ENCODE results near the gene WDR45B. TPM values are rescaled to one million over a fixed set of nuclear protein-coding genes. Genes with fewer than 3 reads are reported as not detected.

The WDR45B gene
- total and polyA plus RNA-seq, 2 donors (not counting 3 experiments of a cell fraction or from before 2014, with no cell fraction given) = 62.0 to 76.7 TPM

GRCh38 chr17:82633343-82633742 is 14.9 kb downstream of the WDR45B start:
- peaks cover 53% of the 10 kb centered on the region for H3K79me2 ChIP-seq (ENCODE audit: control insufficient read depth, insufficient read depth, low read length)
- intact Hi-C loops (cut with micrococcal nuclease) (no loop called here), dilution Hi-C loops (cut with MboI; ENCODE audit: extremely low pct_ligation_motif_present, low sequenced_read_pairs) (no loop called here)
- CTCF ChIA-PET = interaction anchor here (0.7 kb wide), 1 partner anchor 232 kb away, joined by 3 read pairs; no protein-coding TSS in a partner anchor
- POLR2A ChIA-PET = no interaction called here
- TF ChIP-seq, protein P1, sequence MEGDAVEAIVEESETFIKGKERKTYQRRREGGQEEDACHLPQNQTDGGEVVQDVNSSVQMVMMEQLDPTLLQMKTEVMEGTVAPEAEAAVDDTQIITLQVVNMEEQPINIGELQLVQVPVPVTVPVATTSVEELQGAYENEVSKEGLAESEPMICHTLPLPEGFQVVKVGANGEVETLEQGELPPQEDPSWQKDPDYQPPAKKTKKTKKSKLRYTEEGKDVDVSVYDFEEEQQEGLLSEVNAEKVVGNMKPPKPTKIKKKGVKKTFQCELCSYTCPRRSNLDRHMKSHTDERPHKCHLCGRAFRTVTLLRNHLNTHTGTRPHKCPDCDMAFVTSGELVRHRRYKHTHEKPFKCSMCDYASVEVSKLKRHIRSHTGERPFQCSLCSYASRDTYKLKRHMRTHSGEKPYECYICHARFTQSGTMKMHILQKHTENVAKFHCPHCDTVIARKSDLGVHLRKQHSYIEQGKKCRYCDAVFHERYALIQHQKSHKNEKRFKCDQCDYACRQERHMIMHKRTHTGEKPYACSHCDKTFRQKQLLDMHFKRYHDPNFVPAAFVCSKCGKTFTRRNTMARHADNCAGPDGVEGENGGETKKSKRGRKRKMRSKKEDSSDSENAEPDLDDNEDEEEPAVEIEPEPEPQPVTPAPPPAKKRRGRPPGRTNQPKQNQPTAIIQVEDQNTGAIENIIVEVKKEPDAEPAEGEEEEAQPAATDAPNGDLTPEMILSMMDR (IDR thresholded peaks at IDR 0.05; ENCODE audit: extremely low read depth in 1 of 2, insufficient read depth in 1 of 2, low read depth in 1 of 2, low read length in 2 of 2) = no peak
- TF ChIP-seq GATA2 (IDR thresholded peaks at IDR 0.05; ENCODE audit: insufficient read depth, insufficient read length, low read depth, low read length) (no peak), POLR2AphosphoS5 (IDR thresholded peaks at IDR 0.05; ENCODE audit: insufficient read depth, low read depth, low read length) (no peak), MAX (IDR thresholded peaks at IDR 0.05; ENCODE audit: insufficient read depth, insufficient read length) (no peak), FOS (IDR thresholded peaks at IDR 0.05; ENCODE audit: borderline replicate concordance, insufficient read depth, low read length) (no peak), POLR2A (IDR thresholded peaks at IDR 0.05; ENCODE audit: low read depth, low read length) (no peak), EZH2 (IDR thresholded peaks at IDR 0.05; ENCODE audit: borderline replicate concordance, low read depth, low read length, severe bottlenecking) (no peak), MYC (IDR thresholded peaks at IDR 0.05; ENCODE audit: low read depth, low read length) (no peak), JUN (IDR thresholded peaks at IDR 0.05; ENCODE audit: borderline replicate concordance, insufficient read depth, insufficient read length, low read depth) (no peak)
- BruUV-seq (replicated peaks) = no TSS peak
- H3K9me3 ChIP-seq (replicated peaks; ENCODE audit: control insufficient read depth, insufficient read depth, low read length) = no peaks in the 10 kb centered on the region
- FAIRE-seq (no peak), DNase-seq (ENCODE audit: low read depth, low spot score) (no peak)
- H3K36me3 ChIP-seq (ENCODE audit: control insufficient read depth in 2 of 2, extremely low read depth in 1 of 2, insufficient read depth in 2 of 2, low read length in 2 of 2) = peaks cover 3 to 14% of the 10 kb centered on the region in 2 experiments
- H3K27me3 ChIP-seq (ENCODE audit: control insufficient read depth in 2 of 2, insufficient read depth in 2 of 2, low read length in 2 of 2) = no peaks in the 10 kb centered on the region
- H3K9ac ChIP-seq (replicated peaks; ENCODE audit: extremely low read depth, insufficient read depth, low read length) = no peak overlapping the region
- no peak overlapping the region for H2AFZ ChIP-seq (ENCODE audit: low read depth, low read length)
- no peak overlapping the region for H3K4me2 ChIP-seq (ENCODE audit: insufficient read depth, low read length)
- H3K9me1 ChIP-seq (replicated peaks; ENCODE audit: control insufficient read depth, extremely low read depth, insufficient read depth, low read length) = no peaks in the 10 kb centered on the region
- no peak overlapping the region for H3K4me3 ChIP-seq (replicated peaks in 1 of 3; ENCODE audit: insufficient read depth in 1 of 3, low read depth in 1 of 3, low read length in 3 of 3)
- no peaks in the 10 kb centered on the region for H3K4me1 ChIP-seq (ENCODE audit: control insufficient read depth, extremely low read depth, insufficient read depth, low read length)
- peaks cover 3% of the 10 kb centered on the region for H4K20me1 ChIP-seq (replicated peaks; ENCODE audit: control insufficient read depth, extremely low read depth, insufficient read depth, low read length)
- no peak overlapping the region for H3K27ac ChIP-seq (ENCODE audit: insufficient read depth, low read depth, low read length)
